ENCODE results near the gene ADRA1B. TPM values are rescaled to one million over a fixed set of nuclear protein-coding genes. Genes with fewer than 3 reads are reported as not detected.

Gene ADRA1B
- total and polyA plus RNA-seq, 10 of the 15 experiments (the other 5 are each of a cell fraction or from before 2014, with no cell fraction given) = 0.04 TPM; not detected in 9

Small RNA genes within 50 kb of the gene (small RNA-seq; reads per million reads assigned to genes)
- not detected for gene RF00019

Other genes with a start within 250 kb of the ADRA1B start
- 58.1 and 60.7 TPM in 2 replicates for gene TTC1, start 92.7 kb downstream of the ADRA1B start, total RNA-seq (2014; rRNA removed)
- gene TTC1, start 92.7 kb downstream of the ADRA1B start, total RNA-seq (2014; rRNA removed; fragmentation: Illumina TruSeq; extraction: Trizol) = 84.5 and 85.1 TPM in 2 replicates
- 54.5 and 57.8 TPM in 2 replicates for gene TTC1, start 92.7 kb downstream of the ADRA1B start, total RNA-seq (2021)
- gene TTC1, start 92.7 kb downstream of the ADRA1B start, polyA plus RNA-seq (2011; rRNA removed) = 46.6 and 62.4 TPM in 2 replicates
- gene TTC1, start 92.7 kb downstream of the ADRA1B start, polyA plus RNA-seq (2014; fragmentation: Illumina TruSeq; extraction: Trizol) = 132 and 155 TPM in 2 replicates
- 100 to 1,000 TPM; 132 to 160 TPM for gene TTC1, start 92.7 kb downstream of the ADRA1B start, polyA plus RNA-seq (2014; fragmentation: Nextera tagmentation; extraction: Ambion mirVana)
- 69.6 and 74.0 TPM in 2 replicates for gene TTC1, start 92.7 kb downstream of the ADRA1B start, polyA plus RNA-seq (2014; rRNA removed)
- gene TTC1, start 92.7 kb downstream of the ADRA1B start, polyA plus RNA-seq (2016; fragmentation: Nextera tagmentation; extraction: Ambion mirVana) = 100 to 1,000 TPM in 1 of 2 experiments, 10 to 100 TPM in 1; 99.5 to 103 TPM
- 19.5 and 21.0 TPM in 2 replicates for gene PWWP2A, start 203.0 kb downstream of the ADRA1B start, total RNA-seq (2014; rRNA removed)
- 20.2 and 20.7 TPM in 2 replicates for gene PWWP2A, start 203.0 kb downstream of the ADRA1B start, total RNA-seq (2014; rRNA removed; fragmentation: Illumina TruSeq; extraction: Trizol)
- 23.9 and 26.1 TPM in 2 replicates for gene PWWP2A, start 203.0 kb downstream of the ADRA1B start, total RNA-seq (2021)
- 18.3 and 18.4 TPM in 2 replicates for gene PWWP2A, start 203.0 kb downstream of the ADRA1B start, polyA plus RNA-seq (2011; rRNA removed)
- 24.9 and 31.3 TPM in 2 replicates for gene PWWP2A, start 203.0 kb downstream of the ADRA1B start, polyA plus RNA-seq (2014; fragmentation: Illumina TruSeq; extraction: Trizol)
- gene PWWP2A, start 203.0 kb downstream of the ADRA1B start, polyA plus RNA-seq (2014; fragmentation: Nextera tagmentation; extraction: Ambion mirVana) = 1 to 10 TPM; 5.7 to 6.9 TPM
- gene PWWP2A, start 203.0 kb downstream of the ADRA1B start, polyA plus RNA-seq (2014; rRNA removed) = 15.6 and 16.8 TPM in 2 replicates
- gene PWWP2A, start 203.0 kb downstream of the ADRA1B start, polyA plus RNA-seq (2016; fragmentation: Nextera tagmentation; extraction: Ambion mirVana) = 10 to 100 TPM; 16.0 to 17.1 TPM